Glomerular endothelial cell (primary cell): ENCODE results near the gene SUDS3. TPM values are rescaled to one million over a fixed set of nuclear protein-coding genes. Genes with fewer than 3 reads are reported as not detected.
A peak's percentile ranks its signal among the peaks of the same experiment; 100 is the strongest.

Experiments used
- DNase-seq: peaks from one replicate; pipeline ENCODE4 v3.0.0-alpha.2; 2011; ENCODE audit warnings: low read depth, low spot score; ENCODE audit errors: extremely low read depth
- total RNA-seq: library from RNA; depleted of rRNA; stranded (reverse); fragments of >200 nt; gene quantifications from 2 replicates; pipeline ENCODE4 v1.2.3, GENCODE V29; 2015

Gene SUDS3
- total RNA-seq, 1 donor from 2014 or later: 23.2 TPM

- no peak for DNase-seq
Measured at GRCh38 chr12:118356809-118357256, 19.5 kb upstream of the SUDS3 start.

- peak; percentile 56 for DNase-seq
Measured at GRCh38 chr12:118357257-118358007, 18.9 kb upstream of the SUDS3 start.

GRCh38 chr12:118358008-118358359, 18.4 kb upstream of the SUDS3 start:
- DNase-seq: no peak

GRCh38 chr12:118358612-118359540, 17.5 kb upstream of the SUDS3 start:
- no peak for DNase-seq

- DNase-seq: no peak
Measured at GRCh38 chr12:118359541-118359915, 16.8 kb upstream of the SUDS3 start.

- no peak for DNase-seq
Measured at GRCh38 chr12:118361092-118361404, 15.3 kb upstream of the SUDS3 start.

GRCh38 chr12:118361889-118362288, 14.5 kb upstream of the SUDS3 start:
- no peak for DNase-seq

- DNase-seq: no peak
Measured at GRCh38 chr12:118368821-118369220, 7.5 kb upstream of the SUDS3 start.

- DNase-seq: no peak
Measured at GRCh38 chr12:118370601-118371000, 5.8 kb upstream of the SUDS3 start.

GRCh38 chr12:118371321-118372282, 4.8 kb upstream of the SUDS3 start:
- DNase-seq: no peak

GRCh38 chr12:118372541-118373495, 3.5 kb upstream of the SUDS3 start, which contains the start of gene TAOK3:
TSS of gene TAOK3 (minus strand) at chr12:118372907. CDS start at chr12:118255567, 117,340 bp downstream.
- peak; percentile 80 for DNase-seq

GRCh38 chr12:118373616-118374015, 2.7 kb upstream of the SUDS3 start:
- DNase-seq: no peak

- no peak for DNase-seq
Measured at GRCh38 chr12:118374126-118374725, 2.1 kb upstream of the SUDS3 start.

GRCh38 chr12:118374909-118375308, 1.4 kb upstream of the SUDS3 start:
- DNase-seq: no peak

- DNase-seq: no peak
Measured at GRCh38 chr12:118375348-118375747, 1.0 kb upstream of the SUDS3 start.

GRCh38 chr12:118377021-118377883, 897 bp downstream of the SUDS3 start:
- DNase-seq: no peak

GRCh38 chr12:118377884-118378470, 1.6 kb downstream of the SUDS3 start:
- no peak for DNase-seq

GRCh38 chr12:118391424-118391823, 15.1 kb downstream of the SUDS3 start:
- no peak for DNase-seq
